ENCODE results near the gene FBP2.
"Not testable (repeated sequence)": the region's sequence is repeated elsewhere in the genome, so short reads cannot be mapped to it uniquely, and the experiment has no call there.

The FBP2 gene

GRCh38 chr9:94554439-94555331 is 38.9 kb downstream of the FBP2 start, which contains the start of gene PCAT7:
TSS of gene PCAT7 (plus strand) at chr9:94555083.
- DNase-seq = peak in 1 of 2 experiments; percentile 2

GRCh38 chr9:94554078-94554438 is 39.6 kb downstream of the FBP2 start:
- no peak for DNase-seq

GRCh38 chr9:94553029-94553938 is 40.3 kb downstream of the FBP2 start:
- DNase-seq = no peak

- DNase-seq = no peak
These were observed 47.7 kb downstream of the FBP2 start for GRCh38 chr9:94545940-94546339.

GRCh38 chr9:94544335-94544734 is 49.3 kb downstream of the FBP2 start:
- DNase-seq = not testable (repeated sequence)

GRCh38 chr9:94538908-94539307 is 54.7 kb downstream of the FBP2 start:
- DNase-seq = no peak

GRCh38 chr9:94534901-94535300 is 58.7 kb downstream of the FBP2 start:
- no peak for DNase-seq

- DNase-seq = no peak
These were observed 60.0 kb downstream of the FBP2 start for GRCh38 chr9:94533601-94534000.

- no peak for DNase-seq
These were observed 60.5 kb downstream of the FBP2 start for GRCh38 chr9:94533155-94533554.

- no peak for DNase-seq
These were observed 64.7 kb downstream of the FBP2 start for GRCh38 chr9:94528886-94529285.

GRCh38 chr9:94526951-94527350 is 66.7 kb downstream of the FBP2 start:
- no peak for DNase-seq

GRCh38 chr9:94526271-94526670 is 67.4 kb downstream of the FBP2 start:
- DNase-seq = no peak

GRCh38 chr9:94525396-94526035 is 68.1 kb downstream of the FBP2 start:
- no peak for DNase-seq

GRCh38 chr9:94517254-94517653 is 76.4 kb downstream of the FBP2 start:
- DNase-seq = no peak

GRCh38 chr9:94514722-94515121 is 78.9 kb downstream of the FBP2 start:
- no peak for DNase-seq

GRCh38 chr9:94511955-94512265 is 81.7 kb downstream of the FBP2 start:
- no peak for DNase-seq

- no peak for DNase-seq
These were observed 82.3 kb downstream of the FBP2 start for GRCh38 chr9:94511134-94511954.
